K562 (cell line): ENCODE measurements around the gene FAR2. TPM values are rescaled to one million over a fixed set of nuclear protein-coding genes. Genes with fewer than 3 reads are reported as not detected.

Source experiments
- ATAC-seq: fragments of 200-7000 bp; cut with Tn5 transposase; 3 replicates; pipeline ENCODE4 v1.9.1; 2020; ENCODE audit warnings: moderate library complexity
- BruUV-seq: library from RNA; stranded (reverse); fragments of 400-500 nt; replicated peaks from 2 replicates; lab custom pipeline; 2021; lab: Mats Ljungman, UMichigan
- CTCF ChIA-PET: fragments of 300-600 bp; formaldehyde crosslinking; extraction: SDS; loops from one replicate; lab custom pipeline; 2021; ENCODE audit warnings: low intra/inter-chr PET ratio; lab: Yijun Ruan, JAX
- POLR2A ChIA-PET: fragments of 300-600, 350-650 bp; sonication (Branson Sonifier 250); formaldehyde crosslinking; extraction: SDS; loops from one replicate; lab custom pipeline; 2021; ENCODE audit warnings: antibody characterized with exemption, inconsistent platforms; lab: Yijun Ruan, JAX
- DNase-seq, 4 experiments: peaks; one replicate each; pipeline versions ENCODE4 v3.0.0 to v3.0.0-alpha.2; 2011 to 2018; ENCODE audit warnings: low spot score in 3 of 4, mixed read lengths in 3 of 4; ENCODE audit errors: extremely low read depth in 1 of 4
- FAIRE-seq: peaks from 2 replicates; lab custom pipeline; 2011; peaks lifted over from hg19 to GRCh38; lab: Jason Lieb, UNC
- H2AFZ ChIP-seq: 2 replicates; pipeline ENCODE4 v1.6.0; 2011; ENCODE audit warnings: low read depth, low read length, control low read depth, inconsistent platforms
- H3K27ac ChIP-seq: fragments of 200-600 bp; 3 replicates; pipeline ENCODE4 v1.8.0; 2011; ENCODE audit warnings: low read depth, mild to moderate bottlenecking, control low read depth, inconsistent platforms, low read length, moderate library complexity, mixed read lengths; ENCODE audit errors: extremely low read depth
- H3K27me3 ChIP-seq, 2 experiments: fragments of 300-600 bp in 1 of 2; 2 replicates in 1 of 2; 3 replicates in 1 of 2; pipeline versions ENCODE4 v1.6.0 to v1.8.0; 2011; ENCODE audit warnings: inconsistent platforms in 2 of 2, low read length in 2 of 2, mild to moderate bottlenecking in 1 of 2, mixed read lengths in 1 of 2, moderate library complexity in 1 of 2; ENCODE audit not compliant: control insufficient read depth in 2 of 2, insufficient read depth in 2 of 2
- H3K36me3 ChIP-seq: fragments of 300-600 bp; 3 replicates; pipeline ENCODE4 v1.8.0; 2011; ENCODE audit warnings: mild to moderate bottlenecking, low read length, inconsistent platforms; ENCODE audit not compliant: control insufficient read depth, insufficient read depth
- H3K4me1 ChIP-seq, 2 experiments: fragments of 200-600 bp in 1 of 2; replicated peaks in 1 of 2; 2 replicates in 1 of 2; 3 replicates in 1 of 2; pipeline versions ENCODE4 v1.5.1 to v1.8.0; 2011; ENCODE audit warnings: inconsistent platforms in 2 of 2, low read length in 2 of 2, mild to moderate bottlenecking in 1 of 2, mixed read lengths in 1 of 2, moderate library complexity in 1 of 2; ENCODE audit not compliant: control insufficient read depth in 2 of 2, insufficient read depth in 2 of 2
- H3K4me2 ChIP-seq: 2 replicates; pipeline ENCODE4 v1.6.1; 2011; ENCODE audit warnings: low read length, control low read depth, inconsistent platforms, mixed read lengths; ENCODE audit not compliant: insufficient read depth
- H3K4me3 ChIP-seq: fragments of 200-600 bp; sonication (generic), shearing (Covaris generic); 2 replicates; pipeline ENCODE4 v1.5.1; 2016; ENCODE audit warnings: control low read depth, inconsistent platforms
- H3K79me2 ChIP-seq: fragments of 200-600 bp; 3 replicates; pipeline ENCODE4 v1.8.0; 2011; ENCODE audit warnings: low read length, inconsistent platforms; ENCODE audit not compliant: control insufficient read depth, insufficient read depth
- H3K9ac ChIP-seq, 2 experiments: 2 replicates each; pipeline versions ENCODE4 v1.6.0 to v1.6.1; 2011; ENCODE audit warnings: low read depth in 2 of 2, low read length in 2 of 2, control low read depth in 1 of 2, inconsistent platforms in 1 of 2, mild to moderate bottlenecking in 1 of 2, mixed read lengths in 1 of 2; ENCODE audit not compliant: insufficient read depth in 1 of 2
- H3K9me1 ChIP-seq: one replicate; pipeline ENCODE4 v1.6.0; 2011; ENCODE audit warnings: inconsistent platforms, mild to moderate bottlenecking, low read length, moderate library complexity; ENCODE audit not compliant: control insufficient read depth, insufficient read depth
- H3K9me3 ChIP-seq: replicated peaks from 2 replicates; pipeline ENCODE4 v1.5.1; 2011; ENCODE audit warnings: low read depth, low read length, inconsistent platforms; ENCODE audit not compliant: control insufficient read depth, insufficient read depth
- H4K20me1 ChIP-seq: replicated peaks from 2 replicates; pipeline ENCODE4 v1.6.1; 2011; ENCODE audit warnings: low read length, inconsistent platforms, mixed read lengths; ENCODE audit not compliant: control insufficient read depth, insufficient read depth
- ARID1B ChIP-seq: fragments of 450-650 bp; IDR thresholded peaks from 2 replicates; pipeline ENCODE4 v1.6.1; 2016; ENCODE audit warnings: antibody characterized with exemption, mild to moderate bottlenecking, inconsistent platforms
- ATF1 ChIP-seq, 2 experiments: fragments of 450-650 bp in 1 of 2; IDR thresholded peaks; 2 replicates each; pipeline ENCODE4 v1.6.1; 2016; ENCODE audit warnings: missing compliant biosample characterization in 1 of 2, missing genetic modification characterization in 1 of 2
- BRD4 ChIP-seq: fragments of 200-600 bp; sonication (generic); IDR thresholded peaks from 2 replicates; pipeline ENCODE4 v1.6.1; 2017; ENCODE audit warnings: inconsistent platforms
- BRD9 ChIP-seq: fragments of 450-650 bp; IDR thresholded peaks from 2 replicates; pipeline ENCODE4 v1.6.1; 2018; ENCODE audit warnings: low read depth; ENCODE audit not compliant: partially characterized antibody
- CBFB ChIP-seq: sonication (generic); formaldehyde crosslinking; IDR thresholded peaks from 2 replicates; pipeline ENCODE4 v1.4.0; 2020; ENCODE audit warnings: mild to moderate bottlenecking, missing genetic modification reagents
- ESRRB ChIP-seq: fragments of 250-450 bp; sonication (Bioruptor Pico); IDR thresholded peaks from 2 replicates; pipeline ENCODE4 v1.5.0; 2020; ENCODE audit warnings: mild to moderate bottlenecking, moderate library complexity, borderline replicate concordance
- FOXJ3 ChIP-seq: sonication (generic); formaldehyde crosslinking; IDR thresholded peaks from 2 replicates; pipeline ENCODE4 v1.4.0; 2020; ENCODE audit warnings: mild to moderate bottlenecking, missing genetic modification reagents
- KLF16 ChIP-seq: IDR thresholded peaks from 2 replicates; pipeline ENCODE4 v1.6.1; 2016; ENCODE audit warnings: antibody characterized with exemption
- NFIX ChIP-seq: fragments of 250-450 bp; sonication (Bioruptor Pico); IDR thresholded peaks from 2 replicates; pipeline ENCODE4 v1.4.0; 2020; ENCODE audit warnings: low read depth, mild to moderate bottlenecking, moderate library complexity
- NR4A1 ChIP-seq, 2 experiments: fragments of 250-450 bp in 1 of 2; fragments of 450-650 bp in 1 of 2; sonication (Bioruptor Pico) in 1 of 2; IDR thresholded peaks; 2 replicates each; pipeline versions ENCODE4 v1.4.0 to v1.6.1; 2016 to 2020; ENCODE audit warnings: mild to moderate bottlenecking in 2 of 2, missing compliant biosample characterization in 1 of 2, missing genetic modification characterization in 1 of 2, moderate library complexity in 1 of 2
- PHTF2 ChIP-seq: fragments of 250-450 bp; sonication (Bioruptor Pico); IDR thresholded peaks from 2 replicates; pipeline ENCODE4 v1.5.0; 2021; ENCODE audit warnings: mild to moderate bottlenecking
- PTTG1 ChIP-seq: fragments of 450-650 bp; IDR thresholded peaks from 2 replicates; pipeline ENCODE4 v1.6.1; 2016; ENCODE audit warnings: low read depth, mild to moderate bottlenecking, missing genetic modification characterization, missing compliant biosample characterization
- PURB ChIP-seq: sonication (generic); formaldehyde crosslinking; IDR thresholded peaks from 2 replicates; pipeline ENCODE4 v1.9.0; 2021; ENCODE audit warnings: low read depth, mild to moderate bottlenecking, missing genetic modification reagents
- RAD51 ChIP-seq: fragments of 450-650 bp; IDR thresholded peaks from 2 replicates; pipeline ENCODE4 v1.7.1; 2016; ENCODE audit warnings: low read depth, mild to moderate bottlenecking, borderline replicate concordance
- RFX1 ChIP-seq: fragments of 450-650 bp; IDR thresholded peaks from 2 replicates; pipeline ENCODE4 v1.6.1; 2016; ENCODE audit warnings: mild to moderate bottlenecking, moderate library complexity
- SIRT6 ChIP-seq: IDR thresholded peaks from one replicate; pipeline ENCODE4 v1.6.1; 2012; ENCODE audit warnings: low read depth, mild to moderate bottlenecking, control low read depth, inconsistent platforms, low read length, moderate library complexity
- TEAD2 ChIP-seq: fragments of 450-650 bp; IDR thresholded peaks from 2 replicates; pipeline ENCODE4 v1.6.1; 2016; ENCODE audit warnings: missing genetic modification characterization, control low read depth, missing compliant biosample characterization
- XRCC5 ChIP-seq: fragments of 200-400 bp; formaldehyde crosslinking; IDR thresholded peaks from 2 replicates; pipeline ENCODE4 v1.6.1; 2017; ENCODE audit warnings: low read depth, mild to moderate bottlenecking, low read length
- ZZZ3 ChIP-seq: fragments of 450-650 bp; IDR thresholded peaks from 2 replicates; pipeline ENCODE4 v1.6.1; 2016; ENCODE audit warnings: antibody characterized with exemption, mild to moderate bottlenecking, moderate library complexity
- WGBS: fragments of 100-300 bp; shearing (Covaris generic); methylation state at CpG from one replicate; pipeline ENCODE4 v1.1.6; 2016; ENCODE audit warnings: low coverage, mixed read lengths; ENCODE audit not compliant: insufficient coverage; ENCODE audit errors: missing lambda C conversion rate; 5-methylcytosine and 5-hydroxymethylcytosine counted together
- in situ Hi-C: fragments of 300-500 bp; cut with MboI; formaldehyde crosslinking; loops from 4 replicates; pipeline ENCODE4 v1.15.0; 2018; ENCODE audit warnings: inconsistent platforms, mixed read lengths
- intact Hi-C: fragments of 100-400 bp; cut with micrococcal nuclease; formaldehyde crosslinking; loops from 2 replicates; pipeline ENCODE4 v1.14.2; 2022
- polyA plus RNA-seq, 8 experiments: library from polyadenylated mRNA; depleted of rRNA in 4 of 8; stranded (reverse) in 5 of 8; unstranded in 3 of 8; fragments of >200 nt; fragmentation: Nextera tagmentation in 2 of 8; fragmentation: Illumina TruSeq in 1 of 8; extraction: Ambion mirVana in 2 of 8; extraction: Trizol in 1 of 8; gene quantifications; 2 replicates each; pipeline versions ENCODE4 v1.2.1 to v1.2.3, GENCODE V29; 2011 to 2014; ENCODE audit warnings: inconsistent platforms in 1 of 8, missing spikeins in 1 of 8
- total RNA-seq, 7 experiments: library from RNA; depleted of rRNA in 6 of 7; stranded (reverse); fragments of >200 nt in 6 of 7; fragmentation: Illumina TruSeq in 2 of 7; extraction: Trizol in 2 of 7; gene quantifications; 2 replicates each; pipeline versions ENCODE4 v1.2.1 to v1.2.3, GENCODE V29; 2011 to 2021; ENCODE audit warnings: low replicate concordance in 1 of 7
- TF ChIP-seq, protein P1 (sequence below): fragments of 250-450 bp; sonication (Bioruptor Pico); IDR thresholded peaks from 2 replicates; pipeline ENCODE4 v1.5.0; 2021

The FAR2 gene
- total and polyA plus RNA-seq, 9 of the 15 experiments (the other 6 are each of a cell fraction or from before 2014, with no cell fraction given) = 5.0 to 13.4 (median 8.5) TPM

DNA sequence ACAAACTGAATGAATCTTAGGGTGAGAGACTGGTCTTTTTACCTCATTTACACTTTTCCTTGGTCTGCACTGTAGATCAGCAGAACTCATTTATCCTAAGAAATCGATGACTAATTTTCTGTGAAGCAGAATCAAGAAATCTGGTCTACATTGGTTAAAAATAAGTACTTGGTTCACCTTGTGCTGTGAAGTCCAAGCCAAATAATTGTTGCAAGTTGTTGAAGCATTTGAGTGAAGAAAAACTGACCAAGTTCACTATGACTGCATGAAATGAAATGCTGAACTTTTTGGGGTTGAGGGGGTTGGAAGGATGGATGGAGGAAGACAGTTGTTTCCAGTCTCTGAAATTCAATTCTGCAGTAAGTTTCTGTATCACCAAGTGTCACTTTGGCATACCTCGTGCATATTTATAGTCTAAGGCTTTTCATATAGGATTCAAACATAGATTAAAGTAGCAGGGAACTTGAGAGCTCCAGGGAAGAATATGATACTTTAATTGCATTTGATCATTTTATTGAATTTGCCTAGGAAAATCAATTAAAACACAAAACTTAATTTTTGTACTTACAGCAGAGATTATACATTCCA, 75.0 kb downstream of the FAR2 start:
- FAIRE-seq (no peak), ATAC-seq (no peak), DNase-seq (no peak)
- H3K36me3 ChIP-seq = no peaks in the 10 kb centered on the region
- no peak overlapping the region for H3K27ac ChIP-seq
- H4K20me1 ChIP-seq = no peaks in the 10 kb centered on the region
- intact Hi-C loops (no loop called here), in situ Hi-C loops (no loop called here)
- no peaks in the 10 kb centered on the region for H3K9me1 ChIP-seq
- no peak for TF ChIP-seq XRCC5
- TF ChIP-seq NFIX (CRISPR knock-in tag) = no peak
- no peak for TF ChIP-seq KLF16
- TF ChIP-seq ESRRB (CRISPR knock-in tag) = no peak
- no peak for TF ChIP-seq PHTF2
- TF ChIP-seq PTTG1 (tag) = no peak
- no peak for TF ChIP-seq CBFB
- no peak for TF ChIP-seq PURB (CRISPR knock-in tag)
- TF ChIP-seq NR4A1 (CRISPR knock-in tag; IDR thresholded peaks at IDR 0.05) = no peak
- TF ChIP-seq NR4A1 (tag; IDR thresholded peaks at IDR 0.05) = no peak
- no peak for TF ChIP-seq RFX1
- no peak for TF ChIP-seq RAD51
- TF ChIP-seq, protein P1, sequence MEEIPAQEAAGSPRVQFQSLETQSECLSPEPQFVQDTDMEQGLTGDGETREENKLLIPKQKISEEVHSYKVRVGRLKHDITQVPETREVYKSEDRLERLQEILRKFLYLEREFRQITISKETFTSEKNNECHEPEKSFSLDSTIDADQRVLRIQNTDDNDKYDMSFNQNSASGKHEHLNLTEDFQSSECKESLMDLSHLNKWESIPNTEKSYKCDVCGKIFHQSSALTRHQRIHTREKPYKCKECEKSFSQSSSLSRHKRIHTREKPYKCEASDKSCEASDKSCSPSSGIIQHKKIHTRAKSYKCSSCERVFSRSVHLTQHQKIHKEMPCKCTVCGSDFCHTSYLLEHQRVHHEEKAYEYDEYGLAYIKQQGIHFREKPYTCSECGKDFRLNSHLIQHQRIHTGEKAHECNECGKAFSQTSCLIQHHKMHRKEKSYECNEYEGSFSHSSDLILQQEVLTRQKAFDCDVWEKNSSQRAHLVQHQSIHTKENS = no peak
- TF ChIP-seq BRD9 = no peak
- TF ChIP-seq ARID1B = no peak
- TF ChIP-seq TEAD2 (tag) = no peak
- no peak for TF ChIP-seq ZZZ3
- TF ChIP-seq BRD4 = no peak
- TF ChIP-seq SIRT6 = no peak
- TF ChIP-seq FOXJ3 (CRISPR knock-in tag) = no peak
- no peak for TF ChIP-seq ATF1 (CRISPR knock-in tag; IDR thresholded peaks at IDR 0.05)
- TF ChIP-seq ATF1 (tag; IDR thresholded peaks at IDR 0.05) = no peak
- H3K9ac ChIP-seq = no peak overlapping the region
- POLR2A ChIA-PET = no interaction called here
- H3K27me3 ChIP-seq = no peaks in the 10 kb centered on the region
- H3K9me3 ChIP-seq = no peaks in the 10 kb centered on the region
- no peaks in the 10 kb centered on the region for H3K4me1 ChIP-seq
- no peak overlapping the region for H2AFZ ChIP-seq
- BruUV-seq = no TSS peak
- no peak overlapping the region for H3K4me2 ChIP-seq
- WGBS = 3% methylated on average over 2 of the region's 2 CpGs
- H3K79me2 ChIP-seq = no peaks in the 10 kb centered on the region
- H3K4me3 ChIP-seq = no peak overlapping the region
- CTCF ChIA-PET = no interaction called here
